Chondrocyte (in vitro differentiated cells): ENCODE measurements around the gene SHISA2. TPM values are rescaled to one million over a fixed set of nuclear protein-coding genes. Genes with fewer than 3 reads are reported as not detected.
A peak's percentile ranks its signal among the peaks of the same experiment; 100 is the strongest.

Experiments used
- DNase-seq: peaks from one replicate; pipeline ENCODE4 v3.0.0; 2021; ENCODE audit warnings: mixed read lengths, low spot score
- H3K27ac Mint-ChIP-seq: one replicate; pipeline ENCODE4 v1.8.0; 2021; ENCODE audit warnings: mild to moderate bottlenecking, moderate library complexity, mixed read lengths; ENCODE audit not compliant: unreplicated experiment
- H3K27me3 Mint-ChIP-seq: 2 replicates; pipeline ENCODE4 v1.8.0; 2021; ENCODE audit warnings: low read depth, mixed read lengths
- H3K36me3 Mint-ChIP-seq: 2 replicates; pipeline ENCODE4 v1.8.0; 2021; ENCODE audit warnings: low read depth, mixed read lengths
- H3K4me1 Mint-ChIP-seq: 2 replicates; pipeline ENCODE4 v1.8.0; 2021; ENCODE audit warnings: low read depth, mild to moderate bottlenecking, mixed read lengths
- H3K4me3 Mint-ChIP-seq: one replicate; pipeline ENCODE4 v1.8.0; 2021; ENCODE audit warnings: mild to moderate bottlenecking, moderate library complexity, mixed read lengths; ENCODE audit not compliant: unreplicated experiment
- H3K9me3 Mint-ChIP-seq: 2 replicates; pipeline ENCODE4 v1.8.0; 2021; ENCODE audit warnings: low read depth, mixed read lengths
- total RNA-seq: library from RNA; stranded (reverse); gene quantifications from 3 replicates; pipeline ENCODE4 v1.2.1, GENCODE V29; 2021
- TF ChIP-seq, protein P1 (sequence below): fragments of 200-600 bp; sonication (generic); IDR thresholded peaks from 2 replicates; pipeline ENCODE4 v1.5.0; 2021; ENCODE audit warnings: antibody characterized with exemption, mild to moderate bottlenecking, moderate library complexity

The SHISA2 gene
- total RNA-seq, 1 donor from 2014 or later = 113 TPM

- Mint-ChIP-seq H3K4me3 (no peak overlapping the region), H3K36me3 (peaks cover 6% of the 10 kb centered on the region), H3K9me3 (peaks cover 13% of the 10 kb centered on the region), H3K27ac (peak overlapping the region; percentile 60), H3K27me3 (no peaks in the 10 kb centered on the region), H3K4me1 (peaks cover 17% of the 10 kb centered on the region)
- TF ChIP-seq, protein P1, sequence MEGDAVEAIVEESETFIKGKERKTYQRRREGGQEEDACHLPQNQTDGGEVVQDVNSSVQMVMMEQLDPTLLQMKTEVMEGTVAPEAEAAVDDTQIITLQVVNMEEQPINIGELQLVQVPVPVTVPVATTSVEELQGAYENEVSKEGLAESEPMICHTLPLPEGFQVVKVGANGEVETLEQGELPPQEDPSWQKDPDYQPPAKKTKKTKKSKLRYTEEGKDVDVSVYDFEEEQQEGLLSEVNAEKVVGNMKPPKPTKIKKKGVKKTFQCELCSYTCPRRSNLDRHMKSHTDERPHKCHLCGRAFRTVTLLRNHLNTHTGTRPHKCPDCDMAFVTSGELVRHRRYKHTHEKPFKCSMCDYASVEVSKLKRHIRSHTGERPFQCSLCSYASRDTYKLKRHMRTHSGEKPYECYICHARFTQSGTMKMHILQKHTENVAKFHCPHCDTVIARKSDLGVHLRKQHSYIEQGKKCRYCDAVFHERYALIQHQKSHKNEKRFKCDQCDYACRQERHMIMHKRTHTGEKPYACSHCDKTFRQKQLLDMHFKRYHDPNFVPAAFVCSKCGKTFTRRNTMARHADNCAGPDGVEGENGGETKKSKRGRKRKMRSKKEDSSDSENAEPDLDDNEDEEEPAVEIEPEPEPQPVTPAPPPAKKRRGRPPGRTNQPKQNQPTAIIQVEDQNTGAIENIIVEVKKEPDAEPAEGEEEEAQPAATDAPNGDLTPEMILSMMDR = no peak
- DNase-seq = no peak
Observed at GRCh38 chr13:26007261-26008125, 44.3 kb downstream of the SHISA2 start.

Other genes with a start within 250 kb of the SHISA2 start
- 37.2 to 41.4 TPM (median 38.7 TPM) in 3 replicates for gene RNF6, start 170.3 kb upstream of the SHISA2 start, total RNA-seq
- 13.0 to 18.2 TPM (median 15.8 TPM) in 3 replicates for gene CDK8, start 202.1 kb upstream of the SHISA2 start, total RNA-seq